GM12865 (cell line): ENCODE results near the gene NFE2L1.

Source experiments
- DNase-seq: peaks from one replicate; pipeline ENCODE4 v3.0.0; 2010; ENCODE audit warnings: low read depth
- H3K4me3 ChIP-seq: 2 replicates; pipeline ENCODE4 v1.5.1; 2011; ENCODE audit warnings: mild to moderate bottlenecking, low read depth, low read length, control low read depth
- CTCF ChIP-seq: IDR thresholded peaks from 2 replicates; pipeline ENCODE4 v1.5.1; 2011; ENCODE audit warnings: low read length, control low read depth, low read depth, inconsistent platforms; ENCODE audit not compliant: insufficient read depth; ENCODE audit errors: missing control alignments

The NFE2L1 gene

GRCh38 chr17:48102043-48102750 lies 54.0 kb downstream of the NFE2L1 start:
- DNase-seq, result no peak
- no peak for TF ChIP-seq CTCF
- peak overlapping the region; percentile 97 for H3K4me3 ChIP-seq

GRCh38 chr17:48102798-48103715 lies 54.9 kb downstream of the NFE2L1 start:
- no peak for DNase-seq
- H3K4me3 ChIP-seq, result no peak overlapping the region
- TF ChIP-seq CTCF, result no peak

- TF ChIP-seq CTCF, result no peak
- DNase-seq, result no peak
- no peak overlapping the region for H3K4me3 ChIP-seq
Observed at GRCh38 chr17:48104440-48104839, 56.3 kb downstream of the NFE2L1 start.

GRCh38 chr17:48106802-48107136 lies 58.6 kb downstream of the NFE2L1 start:
- DNase-seq, result no peak
- TF ChIP-seq CTCF, result no peak
- peak overlapping the region; percentile 89 for H3K4me3 ChIP-seq

GRCh38 chr17:48107137-48108055 lies 59.2 kb downstream of the NFE2L1 start, which contains the start of gene SNX11:
SNX11 (plus strand) TSS chr17:48107766; CDS start chr17:48112044, 4,278 bp downstream.
- peak; percentile 92 for DNase-seq
- H3K4me3 ChIP-seq, result peak within 1 kb of the TSS; percentile 89
- TF ChIP-seq CTCF, result no peak

GRCh38 chr17:48110761-48111160 lies 62.6 kb downstream of the NFE2L1 start:
- no peak for TF ChIP-seq CTCF
- peak overlapping the region; percentile 89 for H3K4me3 ChIP-seq
- peak; percentile 52 for DNase-seq
